ENCODE data around the gene IGFLR1. TPM values are rescaled to one million over a fixed set of nuclear protein-coding genes. Genes with fewer than 3 reads are reported as not detected.

IGFLR1 gene
- total RNA-seq, 4 donors from 2014 or later = 1.4 to 11.3 (median 5.1) TPM

DNA sequence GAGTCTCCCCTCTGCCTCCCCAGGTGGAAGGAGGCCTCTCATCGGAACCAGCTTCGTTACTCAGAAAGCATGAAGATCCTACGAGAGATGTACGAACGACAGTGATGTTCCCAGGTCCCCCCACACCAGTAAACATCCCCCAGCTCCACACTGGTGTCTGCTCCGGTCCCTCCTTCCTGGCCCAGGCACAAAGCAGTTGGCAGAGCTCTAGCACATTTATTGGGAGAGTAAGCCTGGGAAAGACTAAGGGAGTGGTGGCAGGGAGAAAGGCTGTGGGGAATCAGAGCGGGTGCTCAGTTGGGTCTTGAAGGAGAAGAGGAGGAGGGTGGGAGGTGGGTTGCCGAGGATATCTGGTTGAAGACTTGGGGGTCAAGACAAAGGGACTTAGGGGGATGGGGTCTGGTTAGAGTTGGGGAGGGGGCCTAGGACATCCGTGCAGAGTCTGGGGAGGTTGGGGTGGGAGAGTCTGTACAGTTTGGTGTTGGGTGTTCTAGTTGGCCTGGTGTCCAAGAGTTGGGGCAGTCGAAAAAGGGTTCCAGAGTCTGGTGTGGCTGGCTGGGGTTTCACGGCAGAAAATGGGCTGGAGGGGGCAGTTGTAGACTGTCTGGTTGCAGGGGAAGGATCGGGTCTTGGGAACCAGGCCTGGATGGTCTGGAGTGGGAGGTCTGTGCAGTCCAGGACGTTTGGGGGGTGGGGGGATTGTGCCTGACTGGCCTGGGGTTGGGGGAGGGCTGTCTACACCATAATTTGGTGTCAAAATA is 12.3 kb upstream of the IGFLR1 start:
- DNase-seq (ENCODE audit: low spot score in 2 of 2) = peak in 1 of 2 donors; percentile 84
- TF ChIP-seq CTCF (IDR thresholded peaks at IDR 0.05) = no peak
- no peak for TF ChIP-seq POLR2A (IDR thresholded peaks at IDR 0.05)
- intact Hi-C loops (cut with DNase I; ENCODE audit: low total_unique reads) = no loop called here
- WGBS, 2 donors = 80 to 81% methylated on average over 13 of the region's 13 CpGs
- no peak overlapping the region for H3K4me3 ChIP-seq (ENCODE audit: low read depth, poor library complexity, severe bottlenecking)

GRCh38 chr19:35753634-35754369 is 11.6 kb upstream of the IGFLR1 start:
- intact Hi-C loops (cut with DNase I; ENCODE audit: low total_unique reads) = no loop called here
- TF ChIP-seq CTCF (IDR thresholded peaks at IDR 0.05) = no peak
- no peak for TF ChIP-seq POLR2A (IDR thresholded peaks at IDR 0.05)
- H3K4me3 ChIP-seq (ENCODE audit: low read depth, poor library complexity, severe bottlenecking) = no peak overlapping the region
- 87% methylated on average over 20 of the region's 20 CpGs for whole genome bisulfite sequencing, 2 donors
- DNase-seq (ENCODE audit: low spot score in 2 of 2) = peak in 1 of 2 donors; percentile 87

DNA sequence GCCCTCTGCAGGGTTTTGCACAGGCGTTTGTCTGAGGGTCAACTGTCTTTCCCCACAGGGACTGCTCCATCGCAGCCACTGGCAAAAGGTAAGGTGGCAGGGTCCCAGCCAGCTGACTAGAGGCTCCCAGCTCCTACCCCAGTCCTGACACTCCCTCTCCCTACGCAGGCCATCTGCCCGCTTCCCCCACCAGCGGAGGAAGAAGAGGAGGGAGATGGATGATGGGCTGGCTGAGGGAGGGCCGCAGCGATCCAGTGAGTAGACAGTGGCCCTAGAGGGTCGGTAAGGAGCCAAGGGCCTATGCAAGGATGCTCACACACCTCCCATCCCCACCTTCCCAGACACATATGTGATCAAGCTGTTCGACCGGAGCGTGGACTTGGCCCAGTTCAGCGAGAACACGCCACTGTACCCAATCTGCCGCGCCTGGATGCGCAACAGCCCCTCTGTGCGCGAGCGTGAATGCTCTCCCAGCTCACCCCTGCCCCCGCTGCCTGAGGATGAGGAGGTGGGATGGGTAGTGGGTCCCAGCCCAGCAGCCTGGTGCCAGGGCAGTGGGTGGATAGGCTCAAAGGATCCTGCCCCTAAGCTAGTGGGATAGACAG is 10.6 kb upstream of the IGFLR1 start:
- 95 to 96% methylated on average over 20 of the region's 20 CpGs for WGBS, 2 donors
- TF ChIP-seq CTCF (IDR thresholded peaks at IDR 0.05) (no peak), POLR2A (IDR thresholded peaks at IDR 0.05) (no peak)
- DNase-seq (ENCODE audit: low spot score in 2 of 2) = peak in 1 of 2 donors; percentile 84
- intact Hi-C loops (cut with DNase I; ENCODE audit: low total_unique reads) = no loop called here
- no peak overlapping the region for H3K4me3 ChIP-seq (ENCODE audit: low read depth, poor library complexity, severe bottlenecking)

DNA sequence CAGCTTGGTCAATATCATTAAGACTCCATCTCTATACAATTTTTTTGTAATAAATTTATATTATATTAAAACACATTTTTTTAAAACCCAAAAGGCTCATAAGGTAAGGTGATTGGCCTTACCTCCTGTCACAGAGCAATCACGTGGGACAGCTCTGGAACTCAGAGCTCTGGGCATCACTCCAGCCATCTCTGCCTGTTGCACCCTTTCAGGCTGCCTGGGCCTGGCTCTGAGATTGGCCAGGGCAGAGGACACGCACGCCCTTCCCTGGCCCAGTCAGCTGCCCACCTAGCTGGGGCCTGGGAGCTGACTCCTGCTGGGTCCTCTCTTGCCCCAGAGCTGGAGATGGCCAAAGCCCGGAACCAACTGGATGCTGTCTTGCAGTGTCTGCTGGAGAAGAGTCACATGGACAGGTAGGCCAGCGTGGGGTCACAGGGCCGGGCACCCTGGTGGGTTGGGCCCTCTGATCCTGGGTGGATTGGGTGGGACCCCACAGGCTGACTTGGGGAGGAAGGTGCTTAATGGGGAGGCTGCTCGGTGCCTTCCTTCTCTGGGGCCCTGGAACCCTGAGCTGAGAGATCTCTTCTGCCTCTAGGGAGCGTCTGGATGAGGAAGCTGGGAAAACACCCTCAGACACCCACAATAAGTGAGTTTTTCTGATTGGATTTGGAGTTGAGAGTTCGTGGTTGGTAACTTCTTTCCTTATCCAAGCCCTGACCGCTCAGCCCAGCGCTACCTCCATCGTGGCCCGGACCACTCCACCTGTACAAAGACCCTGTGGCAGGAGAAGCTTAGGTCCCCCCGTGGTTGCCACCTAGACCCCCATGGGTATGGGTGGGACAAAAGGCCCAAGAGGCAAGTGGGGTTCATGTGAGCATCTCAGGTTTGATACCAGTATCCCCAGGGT is 9.8 kb upstream of the IGFLR1 start:
- intact Hi-C loops (cut with DNase I; ENCODE audit: low total_unique reads) = no loop called here
- 86 to 89% methylated on average over 11 to 13 of the region's 14 CpGs for WGBS, 2 donors
- no peak for DNase-seq (ENCODE audit: low spot score in 2 of 2)
- H3K4me3 ChIP-seq (ENCODE audit: low read depth, poor library complexity, severe bottlenecking) = no peak overlapping the region
- no peak for TF ChIP-seq CTCF (IDR thresholded peaks at IDR 0.05)
- no peak for TF ChIP-seq POLR2A (IDR thresholded peaks at IDR 0.05)

DNA sequence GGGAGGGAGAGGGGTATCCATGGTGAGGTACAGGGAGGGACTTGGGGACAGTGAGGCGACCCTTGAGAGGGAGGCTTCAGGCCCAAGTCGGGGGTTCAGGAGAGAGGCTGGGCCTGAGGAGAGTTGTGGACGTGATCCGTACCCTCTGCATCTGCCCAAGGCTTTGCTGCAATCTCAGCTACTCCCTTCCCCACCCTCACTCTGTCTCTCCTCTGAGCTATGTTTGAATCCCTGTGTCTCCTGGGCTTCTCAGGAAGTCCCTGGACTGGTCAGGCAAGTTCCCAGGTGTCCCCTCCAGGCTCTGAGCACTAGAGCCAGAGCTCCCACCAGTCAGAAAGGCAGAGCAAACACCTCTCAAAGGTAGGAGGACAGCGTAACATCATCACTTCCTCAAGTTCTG is 7.9 kb upstream of the IGFLR1 start:
- WGBS, 2 donors = 77 to 89% methylated on average over 5 of the region's 5 CpGs
- TF ChIP-seq POLR2A (IDR thresholded peaks at IDR 0.05) (no peak), CTCF (IDR thresholded peaks at IDR 0.05) (no peak)
- H3K4me3 ChIP-seq (ENCODE audit: low read depth, poor library complexity, severe bottlenecking) = no peak overlapping the region
- intact Hi-C loops (cut with DNase I; ENCODE audit: low total_unique reads) = no loop called here
- DNase-seq (ENCODE audit: low spot score in 2 of 2) = no peak
